A673 (cell line): ENCODE results near the gene ASXL1. TPM values are rescaled to one million over a fixed set of nuclear protein-coding genes. Genes with fewer than 3 reads are reported as not detected.

Experiments used
- BruUV-seq: library from RNA; stranded (reverse); fragments of 400-500 nt; replicated peaks from 2 replicates; lab custom pipeline; 2021; lab: Mats Ljungman, UMichigan
- CTCF ChIA-PET: fragments of 300-600 bp; sonication (Branson Sonifier 250); formaldehyde crosslinking; loops from one replicate; lab custom pipeline; 2022; ENCODE audit warnings: antibody characterized with exemption; lab: Charles Lee
- POLR2A ChIA-PET: fragments of 300-600 bp; sonication (Branson Sonifier 250); formaldehyde crosslinking; loops from one replicate; lab custom pipeline; 2022; ENCODE audit warnings: antibody characterized with exemption; ENCODE audit not compliant: low non-redundant PET; lab: Charles Lee
- DNase-seq: peaks from one replicate; pipeline ENCODE4 v3.0.0-alpha.2; 2015; ENCODE audit warnings: low spot score
- H3K27ac ChIP-seq: fragments of 200-600 bp; sonication (generic); 2 replicates; pipeline ENCODE4 v1.5.1; 2016; ENCODE audit warnings: mixed run types, low read depth, mild to moderate bottlenecking, mixed read lengths, antibody characterized with exemption, low read length; ENCODE audit not compliant: poor library complexity, severe bottlenecking
- H3K27me3 ChIP-seq: fragments of 200-600 bp; sonication (generic); replicated peaks from 2 replicates; pipeline ENCODE4 v1.6.1; 2017; ENCODE audit warnings: mixed run types, low read depth, mild to moderate bottlenecking, mixed read lengths, antibody characterized with exemption, low read length; ENCODE audit not compliant: insufficient read depth, poor library complexity
- H3K36me3 ChIP-seq: fragments of 200-600 bp; sonication (generic); 2 replicates; pipeline ENCODE4 v1.6.1; 2016; ENCODE audit warnings: mixed run types, mild to moderate bottlenecking, mixed read lengths, antibody characterized with exemption, low read length; ENCODE audit not compliant: insufficient read depth, poor library complexity, severe bottlenecking
- H3K4me1 ChIP-seq: fragments of 200-600 bp; sonication (generic); 2 replicates; pipeline ENCODE4 v1.6.1; 2017; ENCODE audit warnings: mixed run types, mild to moderate bottlenecking, mixed read lengths, antibody characterized with exemption, low read length; ENCODE audit not compliant: insufficient read depth, poor library complexity, severe bottlenecking
- H3K4me3 ChIP-seq: fragments of 200-600 bp; sonication (generic); 2 replicates; pipeline ENCODE4 v1.5.1; 2016; ENCODE audit warnings: low read depth, mixed run types, mild to moderate bottlenecking, mixed read lengths, low read length; ENCODE audit not compliant: poor library complexity, severe bottlenecking
- H3K9me3 ChIP-seq: fragments of 200-600 bp; sonication (generic); 2 replicates; pipeline ENCODE4 v1.6.1; 2016; ENCODE audit warnings: mixed run types, low read depth, mild to moderate bottlenecking, mixed read lengths, antibody characterized with exemption, low read length; ENCODE audit not compliant: poor library complexity, severe bottlenecking
- CTCF ChIP-seq: fragments of 300-800, 200-600 bp; sonication (generic); conservative IDR thresholded peaks from 2 replicates; pipeline ENCODE4 v1.5.1; 2017; ENCODE audit warnings: low read depth, mild to moderate bottlenecking, antibody characterized with exemption, low read length, moderate library complexity, mixed read lengths
- EZH2 ChIP-seq: fragments of 200-600 bp; sonication (generic); IDR thresholded peaks from 2 replicates; pipeline ENCODE4 v1.6.1; 2017; ENCODE audit warnings: borderline replicate concordance, low read depth, mild to moderate bottlenecking, mixed read lengths, antibody characterized with exemption, low read length; ENCODE audit not compliant: poor library complexity, severe bottlenecking
- intact Hi-C: fragments of 100-400 bp; cut with micrococcal nuclease; formaldehyde crosslinking; loops from one replicate; pipeline ENCODE4 v1.10.0; 2022; ENCODE audit not compliant: unreplicated experiment
- total RNA-seq: library from RNA; stranded (reverse); gene quantifications from 2 replicates; pipeline ENCODE4 v1.2.3, GENCODE V29; 2021

Gene ASXL1
- total RNA-seq, 1 experiment from 2014 or later, result 101 TPM

GRCh38 chr20:32415494-32415893 is 57.4 kb downstream of the ASXL1 start:
- no peak for TF ChIP-seq CTCF
- TF ChIP-seq EZH2, result no peak
- Histone ChIP-seq H3K27me3 (no peaks in the 10 kb centered on the region), H3K27ac (peak overlapping the region; percentile 33), H3K4me3 (no peak overlapping the region), H3K9me3 (no peaks in the 10 kb centered on the region), H3K4me1 (no peaks in the 10 kb centered on the region), H3K36me3 (peaks cover 7% of the 10 kb centered on the region)
- ChIA-PET POLR2A (no interaction called here), CTCF (no interaction called here)
- BruUV-seq, result no TSS peak
- DNase-seq, result no peak
- intact Hi-C loops, result no loop called here

DNA sequence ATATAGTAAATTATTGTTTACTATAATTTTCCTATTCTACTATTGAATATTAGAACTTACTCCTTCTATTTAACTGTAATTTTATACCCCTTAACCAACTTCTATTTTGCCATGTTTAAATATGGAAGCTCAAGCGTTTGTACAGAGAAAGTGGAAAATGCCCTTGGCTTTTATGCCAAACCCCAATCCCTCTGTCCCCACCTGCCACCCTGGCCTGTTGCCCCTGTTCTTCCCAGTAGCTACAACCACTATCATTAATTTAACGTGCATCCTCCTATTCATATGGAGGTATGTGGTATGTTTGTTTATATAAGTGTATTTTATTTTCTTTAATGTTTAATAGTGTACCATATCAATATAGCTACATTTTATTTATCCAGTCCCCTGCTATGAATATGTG is 58.1 kb downstream of the ASXL1 start:
- H3K27ac ChIP-seq, result no peak overlapping the region
- no peak for DNase-seq
- no peaks in the 10 kb centered on the region for H3K9me3 ChIP-seq
- no TSS peak for BruUV-seq
- ChIA-PET POLR2A (no interaction called here), CTCF (no interaction called here)
- no peak overlapping the region for H3K4me3 ChIP-seq
- no peak for TF ChIP-seq EZH2
- no peak for TF ChIP-seq CTCF
- intact Hi-C loops, result no loop called here
- H3K4me1 ChIP-seq, result no peaks in the 10 kb centered on the region
- H3K36me3 ChIP-seq, result peaks cover 7% of the 10 kb centered on the region
- no peaks in the 10 kb centered on the region for H3K27me3 ChIP-seq

GRCh38 chr20:32418376-32418775 is 60.2 kb downstream of the ASXL1 start:
- DNase-seq, result no peak
- no peaks in the 10 kb centered on the region for H3K9me3 ChIP-seq
- no peak for TF ChIP-seq EZH2
- no peak for TF ChIP-seq CTCF
- POLR2A ChIA-PET, result no interaction called here
- no peaks in the 10 kb centered on the region for H3K4me1 ChIP-seq
- no peak overlapping the region for H3K27ac ChIP-seq
- intact Hi-C loops, result no loop called here
- no TSS peak for BruUV-seq
- CTCF ChIA-PET, result no interaction called here
- H3K36me3 ChIP-seq, result peaks cover 4% of the 10 kb centered on the region
- no peak overlapping the region for H3K4me3 ChIP-seq
- H3K27me3 ChIP-seq, result no peaks in the 10 kb centered on the region
